ENCODE data around the gene SETD1B. TPM values are rescaled to one million over a fixed set of nuclear protein-coding genes. Genes with fewer than 3 reads are reported as not detected.

Gene SETD1B
- total and polyA plus RNA-seq, 2 donors (not counting 1 experiment from before 2014, with no cell fraction given), result 7.9 to 61.4 TPM

- Mint-ChIP-seq H3K27me3 (no peaks in the 10 kb centered on the region), H3K4me3 (peak overlapping the region; percentile 45), H3K9me3 (ENCODE audit: insufficient read depth) (no peaks in the 10 kb centered on the region), H3K4me1 (peaks cover 39% of the 10 kb centered on the region), H3K27ac (no peak overlapping the region)
- no peak overlapping the region for H3K27ac ChIP-seq (ENCODE audit: low read length in 2 of 2)
- H4K20me1 ChIP-seq (ENCODE audit: control insufficient read depth, insufficient read depth, low read length, poor library complexity, severe bottlenecking), result peaks cover 92% of the 10 kb centered on the region
- no peaks in the 10 kb centered on the region for H3K27me3 ChIP-seq (replicated peaks in 1 of 4; ENCODE audit: control extremely low read depth in 1 of 4, control insufficient read depth in 3 of 4, insufficient read depth in 4 of 4, low read length in 3 of 4)
- no peaks in the 10 kb centered on the region for H3K9me3 ChIP-seq (ENCODE audit: control extremely low read depth in 1 of 3, control insufficient read depth in 2 of 3, insufficient read depth in 1 of 3, low read length in 2 of 3)
- TF ChIP-seq CTCF (IDR thresholded peaks at IDR 0.05) (no peak), EZH2 (IDR thresholded peaks at IDR 0.05; ENCODE audit: borderline replicate concordance, insufficient read depth, low read depth, low read length, poor library complexity, severe bottlenecking) (no peak)
- POLR2A ChIA-PET, result interaction anchor here (3.3 to 13.7 kb wide), 2 partner anchors 11 to 20 kb away, joined by 36 to 267 read pairs; partner anchors contain the start of gene RHOF
- H3K4me3 ChIP-seq (ENCODE audit: control extremely low read depth in 1 of 5, extremely low read depth in 1 of 5, insufficient read depth in 1 of 5, low read depth in 2 of 5, low read length in 4 of 5), result no peak overlapping the region
- CTCF ChIA-PET, result interaction anchor here (0.6 to 32.7 kb wide), 4 partner anchors 24 to 260 kb away, joined by 3 to 1947 read pairs (median 11); partner anchors contain the start of genes RHOF and SETD1B
- DNase-seq (no peak), ATAC-seq (ENCODE audit: low read depth) (no peak)
- 90% methylated on average over 14 of the region's 25 CpGs for WGBS (ENCODE audit: insufficient coverage)
- H3K9ac ChIP-seq (ENCODE audit: low read length), result no peak overlapping the region
- peaks cover 2 to 87% of the 10 kb centered on the region in 2 experiments for H3K36me3 ChIP-seq (replicated peaks in 1 of 2; ENCODE audit: control extremely low read depth in 1 of 2, control insufficient read depth in 1 of 2, extremely low read depth in 1 of 2, insufficient read depth in 2 of 2, low read length in 1 of 2)
- H3K4me2 ChIP-seq (replicated peaks; ENCODE audit: low read depth, low read length, poor library complexity, severe bottlenecking), result peak overlapping the region; percentile 86
- H3K79me2 ChIP-seq (ENCODE audit: control insufficient read depth, insufficient read depth, low read length), result peaks cover 95% of the 10 kb centered on the region
- intact Hi-C loops (cut with micrococcal nuclease), result loop anchor here (1.0 to 5.0 kb wide), 2 partner anchors 18 to 36 kb away; no protein-coding TSS in a partner anchor
- H3K4me1 ChIP-seq (ENCODE audit: control insufficient read depth in 2 of 2, insufficient read depth in 2 of 2, low read length in 2 of 2), result peaks cover 27 to 36% of the 10 kb centered on the region in 2 donors
- H2AFZ ChIP-seq (ENCODE audit: insufficient read depth, low read depth, low read length, poor library complexity, severe bottlenecking), result no peak overlapping the region
Observed at GRCh38 chr12:121812921-121813896, 9.4 kb downstream of the SETD1B start.
